Measurements from ENCODE around the gene CSNK2A2.

CSNK2A2 gene

DNA sequence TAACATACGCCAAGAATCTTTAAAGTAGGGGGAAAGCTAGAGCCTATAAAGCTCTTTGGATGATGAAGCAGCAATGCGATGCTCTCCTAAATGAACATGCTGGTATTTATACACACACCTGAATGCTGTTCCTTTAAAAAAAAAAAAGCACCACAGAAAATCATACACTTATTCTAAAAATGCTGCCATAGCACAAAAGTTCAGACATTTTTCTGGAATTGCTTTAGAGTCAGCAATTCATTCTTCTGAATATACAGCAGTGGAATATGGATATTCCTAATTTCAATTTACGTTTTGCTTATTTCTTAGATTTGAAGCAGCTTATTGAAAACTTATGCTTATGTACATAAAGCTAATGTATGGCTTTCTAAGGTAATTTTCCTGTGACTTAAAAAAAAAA lies 3.1 kb downstream of the CSNK2A2 start:
- TF ChIP-seq, protein P1, sequence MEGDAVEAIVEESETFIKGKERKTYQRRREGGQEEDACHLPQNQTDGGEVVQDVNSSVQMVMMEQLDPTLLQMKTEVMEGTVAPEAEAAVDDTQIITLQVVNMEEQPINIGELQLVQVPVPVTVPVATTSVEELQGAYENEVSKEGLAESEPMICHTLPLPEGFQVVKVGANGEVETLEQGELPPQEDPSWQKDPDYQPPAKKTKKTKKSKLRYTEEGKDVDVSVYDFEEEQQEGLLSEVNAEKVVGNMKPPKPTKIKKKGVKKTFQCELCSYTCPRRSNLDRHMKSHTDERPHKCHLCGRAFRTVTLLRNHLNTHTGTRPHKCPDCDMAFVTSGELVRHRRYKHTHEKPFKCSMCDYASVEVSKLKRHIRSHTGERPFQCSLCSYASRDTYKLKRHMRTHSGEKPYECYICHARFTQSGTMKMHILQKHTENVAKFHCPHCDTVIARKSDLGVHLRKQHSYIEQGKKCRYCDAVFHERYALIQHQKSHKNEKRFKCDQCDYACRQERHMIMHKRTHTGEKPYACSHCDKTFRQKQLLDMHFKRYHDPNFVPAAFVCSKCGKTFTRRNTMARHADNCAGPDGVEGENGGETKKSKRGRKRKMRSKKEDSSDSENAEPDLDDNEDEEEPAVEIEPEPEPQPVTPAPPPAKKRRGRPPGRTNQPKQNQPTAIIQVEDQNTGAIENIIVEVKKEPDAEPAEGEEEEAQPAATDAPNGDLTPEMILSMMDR (IDR thresholded peaks at IDR 0.05; ENCODE audit: borderline replicate concordance, insufficient read depth, low read depth, low read length) = no peak
- no peak overlapping the region for H3K4me3 ChIP-seq (ENCODE audit: low read depth, low read length)

DNA sequence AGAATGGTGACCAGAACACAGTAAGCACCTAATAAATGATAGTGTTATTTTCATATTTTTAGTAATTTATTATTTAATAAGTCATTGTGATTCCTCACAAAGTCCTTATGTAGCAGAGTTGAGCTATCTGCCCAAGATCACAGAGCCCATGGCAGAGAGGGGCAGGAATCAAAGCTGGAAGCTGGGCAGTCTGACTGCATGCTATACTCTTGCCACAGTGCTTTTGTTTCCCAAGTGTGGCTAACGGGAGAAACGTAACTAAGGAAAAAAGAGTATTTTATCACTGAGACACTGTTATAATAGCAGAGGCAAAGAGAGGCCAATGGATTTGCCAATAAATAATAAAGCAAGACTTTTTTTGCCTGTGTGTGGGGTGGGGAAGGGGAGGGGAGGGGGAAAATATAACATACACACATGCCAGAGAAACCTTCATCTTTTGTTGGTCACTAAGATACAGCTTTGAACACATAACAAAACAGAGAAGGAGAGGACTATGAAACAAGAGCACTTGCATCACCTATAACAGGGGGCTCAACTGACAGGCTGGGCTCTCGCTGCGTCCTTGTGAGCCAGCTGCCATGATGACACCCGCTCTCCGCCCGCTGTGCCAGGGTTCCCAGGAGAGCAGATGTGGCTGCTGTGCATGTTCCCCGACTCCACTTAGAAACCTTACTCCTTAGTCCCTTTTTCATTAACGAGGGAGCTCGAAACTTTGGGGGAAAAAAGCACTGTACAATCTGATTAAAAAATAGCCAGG lies 10.1 kb downstream of the CSNK2A2 start:
- no peak overlapping the region for H3K4me3 ChIP-seq (ENCODE audit: low read depth, low read length)
- TF ChIP-seq, protein P1 (IDR thresholded peaks at IDR 0.05; ENCODE audit: borderline replicate concordance, insufficient read depth, low read depth, low read length) = no peak

DNA sequence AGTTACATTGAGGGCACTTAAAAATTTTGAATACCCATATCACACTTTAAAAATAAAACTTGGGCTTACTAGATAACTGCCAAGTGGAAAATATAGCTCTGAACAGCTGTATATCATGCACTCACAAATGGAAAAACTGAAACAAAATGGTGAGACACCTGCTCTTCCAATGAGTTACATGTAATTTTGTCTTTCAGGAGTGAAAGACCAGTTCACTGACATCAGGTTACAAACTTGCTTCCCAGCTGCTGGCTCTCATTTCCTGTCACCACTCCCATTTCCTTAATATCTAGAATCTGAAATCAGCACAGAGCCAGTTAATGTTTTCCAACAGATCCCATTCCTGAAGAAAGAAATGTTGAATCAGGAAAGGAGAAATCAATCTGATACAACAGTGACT lies 10.8 kb downstream of the CSNK2A2 start:
- no peak overlapping the region for H3K4me3 ChIP-seq (ENCODE audit: low read depth, low read length)
- TF ChIP-seq, protein P1 (IDR thresholded peaks at IDR 0.05; ENCODE audit: borderline replicate concordance, insufficient read depth, low read depth, low read length) = no peak

DNA sequence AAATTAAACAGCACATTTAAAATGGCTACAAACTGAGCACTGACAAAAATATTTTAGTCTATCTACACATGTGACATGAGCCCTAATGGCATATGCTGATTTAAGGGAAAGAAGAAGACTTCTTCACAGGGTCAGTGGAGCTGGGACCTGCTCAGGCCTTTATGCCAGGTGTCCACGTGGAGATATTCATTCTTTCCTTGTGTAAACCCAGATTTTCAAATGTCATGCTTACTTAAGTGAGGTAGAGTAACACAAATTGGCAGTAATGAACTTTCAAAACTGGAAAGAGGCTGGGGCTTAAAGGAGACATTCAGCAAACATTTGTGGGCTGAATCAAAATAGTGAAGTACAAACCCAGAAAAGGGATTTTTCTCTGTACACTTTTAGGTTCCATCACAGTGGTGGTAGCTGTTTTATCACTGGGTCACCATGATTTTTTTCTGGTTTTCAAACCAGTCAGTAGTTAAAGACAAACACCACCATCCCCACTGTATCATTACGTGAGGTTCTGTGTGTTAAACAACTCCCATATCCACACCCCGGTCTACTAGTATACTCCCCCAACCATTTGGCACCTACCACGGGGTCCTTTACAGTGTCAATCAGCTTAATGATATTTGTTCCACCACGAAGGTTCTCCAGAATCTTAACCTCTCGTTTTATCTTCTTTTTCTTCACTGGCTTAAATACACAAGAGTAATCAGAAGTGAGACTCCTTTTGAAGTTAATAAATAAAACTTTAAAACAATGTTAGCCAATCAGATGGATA lies 11.5 kb downstream of the CSNK2A2 start:
- H3K4me3 ChIP-seq (ENCODE audit: low read depth, low read length) = no peak overlapping the region
- TF ChIP-seq, protein P1 (IDR thresholded peaks at IDR 0.05; ENCODE audit: borderline replicate concordance, insufficient read depth, low read depth, low read length) = no peak

DNA sequence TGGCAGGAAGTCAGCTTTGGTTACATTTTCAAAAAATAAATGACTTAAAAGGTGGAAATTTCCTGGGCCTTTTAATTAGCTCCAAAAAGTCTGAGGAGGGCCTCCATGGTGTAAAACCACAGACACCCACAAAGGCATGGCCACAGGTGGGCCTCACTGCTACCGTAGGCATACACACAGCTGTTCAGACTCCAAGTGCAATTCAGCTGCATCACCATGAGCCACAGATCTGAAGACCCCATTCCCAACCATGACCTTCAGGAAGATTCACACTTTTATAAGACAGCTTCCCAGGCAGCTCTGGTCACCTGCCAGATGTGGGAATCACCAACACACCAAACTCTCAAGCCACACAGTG lies 20.6 kb downstream of the CSNK2A2 start:
- no peak overlapping the region for H3K4me3 ChIP-seq (ENCODE audit: low read depth, low read length)
- TF ChIP-seq, protein P1 (IDR thresholded peaks at IDR 0.05; ENCODE audit: borderline replicate concordance, insufficient read depth, low read depth, low read length) = no peak

DNA sequence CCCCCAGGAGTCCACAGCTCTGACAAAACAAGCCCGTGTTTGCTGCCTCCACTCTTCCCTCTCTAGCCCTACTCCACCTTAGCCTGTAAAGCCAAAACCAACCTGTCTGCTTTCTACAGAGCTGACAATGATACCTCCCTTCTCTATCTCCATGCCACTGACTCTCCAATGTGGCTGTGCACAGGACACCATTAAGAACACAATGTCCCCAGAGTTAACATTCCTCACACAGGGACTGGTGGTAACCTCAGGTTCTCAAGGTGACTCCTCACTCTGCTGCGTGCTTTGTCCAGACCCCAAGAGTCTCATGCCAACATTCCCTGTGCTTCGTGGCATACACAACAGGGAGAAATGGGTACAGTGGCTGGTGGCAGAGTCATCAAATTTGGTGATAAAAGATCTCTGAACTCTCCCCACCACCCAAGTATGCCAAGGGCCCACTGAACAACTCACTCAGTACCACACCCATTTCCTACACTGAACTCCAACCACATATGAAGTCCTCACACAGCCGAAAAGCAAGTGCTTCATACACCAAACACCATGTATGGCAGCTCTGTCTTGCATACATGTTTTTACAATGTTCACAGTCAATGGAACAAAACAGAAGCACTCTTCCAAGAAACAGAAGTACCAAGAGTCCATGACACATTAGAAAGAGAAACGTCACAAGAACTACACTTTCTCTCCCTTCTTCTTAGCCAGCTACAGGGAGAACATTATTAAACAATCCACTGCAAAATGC lies 21.1 kb downstream of the CSNK2A2 start:
- no peak overlapping the region for H3K4me3 ChIP-seq (ENCODE audit: low read depth, low read length)
- TF ChIP-seq, protein P1 (IDR thresholded peaks at IDR 0.05; ENCODE audit: borderline replicate concordance, insufficient read depth, low read depth, low read length) = no peak
